ENCODE results near the gene LTV1.
"Not testable (repeated sequence)": the region's sequence is repeated elsewhere in the genome, so short reads cannot be mapped to it uniquely, and the experiment has no call there.

The LTV1 gene, protein sequence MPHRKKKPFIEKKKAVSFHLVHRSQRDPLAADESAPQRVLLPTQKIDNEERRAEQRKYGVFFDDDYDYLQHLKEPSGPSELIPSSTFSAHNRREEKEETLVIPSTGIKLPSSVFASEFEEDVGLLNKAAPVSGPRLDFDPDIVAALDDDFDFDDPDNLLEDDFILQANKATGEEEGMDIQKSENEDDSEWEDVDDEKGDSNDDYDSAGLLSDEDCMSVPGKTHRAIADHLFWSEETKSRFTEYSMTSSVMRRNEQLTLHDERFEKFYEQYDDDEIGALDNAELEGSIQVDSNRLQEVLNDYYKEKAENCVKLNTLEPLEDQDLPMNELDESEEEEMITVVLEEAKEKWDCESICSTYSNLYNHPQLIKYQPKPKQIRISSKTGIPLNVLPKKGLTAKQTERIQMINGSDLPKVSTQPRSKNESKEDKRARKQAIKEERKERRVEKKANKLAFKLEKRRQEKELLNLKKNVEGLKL

DNA sequence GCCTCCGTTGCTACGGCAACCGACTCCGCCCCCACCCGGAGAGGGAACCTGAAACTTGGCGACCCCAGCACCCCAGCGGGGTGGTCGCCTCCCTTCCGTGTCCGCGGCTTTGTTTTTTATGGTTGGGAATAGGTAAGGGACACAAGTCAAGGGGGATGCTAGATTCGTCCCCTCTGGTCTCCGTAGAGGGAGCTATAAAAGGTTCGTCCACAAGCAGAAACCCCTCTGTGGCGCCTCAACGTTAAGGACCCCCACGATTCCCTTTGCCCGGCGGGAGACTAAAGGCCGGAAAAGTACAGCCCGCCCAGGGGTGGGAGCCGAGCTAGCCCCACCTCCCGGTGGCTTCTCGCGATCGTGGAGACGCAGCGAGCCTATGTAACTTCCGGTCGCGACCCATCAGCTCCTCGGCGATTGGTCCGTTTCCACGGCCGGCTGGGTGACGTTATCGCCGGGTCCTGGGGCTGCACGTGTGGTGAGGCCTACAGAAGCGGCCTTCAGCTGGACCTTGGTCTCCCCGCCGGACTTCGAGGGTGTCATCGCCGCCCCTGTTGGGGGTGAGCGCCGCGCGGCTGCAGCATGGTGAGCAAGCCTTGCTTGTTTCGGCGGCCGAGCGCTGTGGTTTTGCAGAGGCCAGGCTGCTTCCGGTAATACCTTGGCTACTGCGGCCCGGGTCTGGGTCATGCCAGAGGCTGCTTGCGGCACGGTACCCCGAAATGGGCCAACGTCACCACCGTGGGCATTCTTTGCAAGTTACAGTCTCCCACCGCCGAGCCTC, at the start of gene LTV1:
LTV1 (plus strand) TSS at position 437 of the 775 bp plus-strand sequence; CDS start at position 577, 140 bp downstream.
- peak; percentile 97 for DNase-seq (ENCODE audit: low spot score)

- not testable (repeated sequence) for DNase-seq (ENCODE audit: low spot score)
These were observed 46.6 kb upstream of the LTV1 start for GRCh38 chr6:143796551-143796950.

GRCh38 chr6:143798487-143798886, 44.7 kb upstream of the LTV1 start:
- not testable (repeated sequence) for DNase-seq (ENCODE audit: low spot score)

DNA sequence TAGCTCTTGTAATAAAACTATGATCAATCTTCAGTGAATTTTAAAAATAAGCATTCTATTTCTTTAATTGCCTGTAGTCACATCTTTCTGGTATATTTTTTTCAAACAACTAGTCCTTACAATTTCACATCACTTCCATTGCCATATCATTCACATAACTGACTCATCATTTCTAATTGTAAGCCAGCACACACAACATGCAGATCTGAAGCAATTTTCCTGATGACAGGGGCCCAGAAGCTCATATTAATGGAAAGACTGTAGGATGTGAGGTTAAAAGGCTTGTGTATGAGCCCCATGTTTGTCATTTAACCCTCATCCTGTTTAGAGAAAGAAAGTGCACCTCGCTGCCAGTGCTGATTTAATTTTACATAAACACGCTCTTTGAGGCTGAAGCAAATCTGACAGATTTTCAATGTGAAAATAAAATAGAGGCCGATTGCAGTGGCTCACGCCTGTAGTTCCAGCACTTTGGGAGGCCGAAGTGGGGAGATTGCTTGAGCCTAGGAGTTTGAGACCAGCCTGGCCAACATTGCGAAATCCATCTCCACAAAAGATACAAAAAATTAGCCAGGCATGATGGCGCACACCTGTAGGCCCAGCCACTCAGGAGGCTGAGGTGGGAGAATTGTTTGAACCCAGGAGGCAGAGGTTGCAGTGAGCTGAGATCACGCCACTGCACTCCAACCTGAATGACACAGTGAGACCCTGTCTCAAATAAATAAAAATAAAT, 40.1 kb upstream of the LTV1 start:
- DNase-seq (ENCODE audit: low spot score), result no peak

- no peak for DNase-seq (ENCODE audit: low spot score)
These were observed 39.2 kb upstream of the LTV1 start for GRCh38 chr6:143803769-143804568.

DNA sequence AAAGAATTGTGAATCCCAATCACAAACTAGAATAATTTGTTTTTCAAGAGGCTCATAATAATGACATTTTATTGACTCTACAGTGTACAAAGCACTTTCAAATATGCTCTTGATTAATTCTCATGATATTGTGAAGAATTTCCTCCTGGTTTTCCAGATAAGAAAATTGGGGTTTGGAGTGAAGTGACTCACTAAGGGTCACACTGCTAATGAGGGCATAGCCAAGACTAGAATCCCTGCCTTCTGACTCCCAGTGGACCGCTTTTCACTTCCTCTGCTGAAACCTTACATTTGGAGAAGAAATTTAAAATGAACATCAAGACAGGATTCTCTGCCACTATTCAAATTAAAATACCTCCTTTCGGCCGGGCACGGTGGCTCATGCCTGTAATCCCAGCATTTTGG, 38.3 kb upstream of the LTV1 start:
- no peak for DNase-seq (ENCODE audit: low spot score)

DNA sequence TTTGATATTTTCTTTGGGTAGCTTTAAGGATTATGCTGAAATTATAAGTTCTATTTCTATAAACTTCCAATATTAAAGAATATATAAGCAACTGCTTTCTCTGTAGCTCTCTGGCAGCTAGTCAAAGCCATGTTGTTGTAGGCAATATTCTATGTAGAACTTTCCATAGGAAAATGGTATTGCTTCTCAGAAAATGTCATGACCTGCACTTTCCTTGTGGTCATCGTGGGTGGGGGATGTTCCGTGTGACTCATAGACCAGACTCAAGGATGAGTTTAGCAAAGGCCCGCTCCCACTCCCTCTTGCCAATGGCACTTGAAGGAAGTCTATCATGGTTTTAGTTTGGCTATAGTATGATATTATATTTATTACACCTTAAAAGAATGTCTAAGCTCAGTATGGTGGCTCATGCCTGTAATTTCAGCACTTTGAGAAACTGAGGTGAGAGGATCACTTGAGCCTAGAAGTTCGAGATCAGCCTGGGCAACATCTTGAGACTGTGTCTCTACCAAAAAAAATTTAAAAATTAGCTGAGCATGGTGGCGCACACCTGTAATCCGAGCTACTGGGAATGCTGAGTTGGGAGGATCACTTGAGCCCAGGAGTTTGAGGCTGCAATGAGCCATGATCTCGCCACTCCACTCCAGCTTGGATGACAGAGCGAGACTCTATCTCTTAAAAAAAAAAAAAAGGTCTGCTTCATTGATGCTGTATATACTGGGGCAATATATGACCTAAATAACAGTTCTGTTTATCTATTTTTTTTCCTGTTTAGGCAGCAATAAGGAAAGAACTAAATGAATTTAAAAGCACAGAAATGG, 36.6 kb upstream of the LTV1 start:
- no peak for DNase-seq (ENCODE audit: low spot score)

DNA sequence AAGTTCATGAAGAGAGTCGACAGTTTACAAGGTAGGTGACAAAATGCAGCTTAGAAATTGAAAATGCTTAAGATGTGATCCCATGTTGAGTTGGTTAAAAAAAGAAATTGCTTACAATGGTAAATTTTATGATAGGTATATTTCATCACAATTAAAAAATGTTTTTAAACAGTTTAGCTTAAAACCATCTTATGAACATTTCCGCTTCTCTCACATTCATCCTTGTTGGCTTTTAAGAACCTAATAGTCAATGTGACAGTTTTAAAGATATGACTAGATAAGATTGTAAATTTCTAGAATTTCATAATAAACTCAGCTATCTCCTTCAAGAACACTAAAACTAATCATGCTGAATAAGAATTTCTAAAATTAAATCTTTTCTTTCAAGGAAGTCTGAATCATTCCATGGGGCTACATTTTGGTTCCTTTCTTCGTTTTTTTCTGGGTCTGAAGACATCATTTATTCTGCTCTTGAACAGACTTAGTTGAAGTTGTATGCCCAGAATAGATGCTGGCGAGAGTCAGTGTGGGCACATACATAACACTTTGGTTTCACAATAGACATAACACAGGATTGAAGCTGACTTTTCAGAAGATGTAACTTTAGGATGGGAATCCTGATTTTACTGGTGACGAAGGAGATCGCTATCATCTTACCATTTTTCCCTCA, 35.9 kb upstream of the LTV1 start:
- no peak for DNase-seq (ENCODE audit: low spot score)

DNA sequence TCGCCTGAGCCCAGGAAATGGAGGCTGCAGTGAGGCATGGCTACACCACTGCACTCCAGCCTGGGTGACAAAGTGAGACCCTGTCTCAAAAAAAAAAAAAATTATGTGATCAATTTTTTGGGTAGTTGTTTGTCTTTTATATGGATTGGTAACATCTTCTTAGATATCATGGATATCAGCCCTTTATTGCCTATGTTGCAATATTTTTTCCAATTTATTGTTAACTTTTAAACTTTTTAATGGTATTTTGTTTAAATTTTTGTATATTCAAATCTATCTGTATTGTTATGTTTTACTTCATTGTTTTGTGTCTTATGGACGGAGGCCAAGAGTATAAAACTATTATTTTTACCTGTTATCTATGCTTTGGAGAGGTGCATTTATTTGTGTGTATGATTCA, 32.4 kb upstream of the LTV1 start:
- DNase-seq (ENCODE audit: low spot score), result no peak

- DNase-seq (ENCODE audit: low spot score), result no peak
These were observed 31.5 kb upstream of the LTV1 start for GRCh38 chr6:143811501-143812157.

DNA sequence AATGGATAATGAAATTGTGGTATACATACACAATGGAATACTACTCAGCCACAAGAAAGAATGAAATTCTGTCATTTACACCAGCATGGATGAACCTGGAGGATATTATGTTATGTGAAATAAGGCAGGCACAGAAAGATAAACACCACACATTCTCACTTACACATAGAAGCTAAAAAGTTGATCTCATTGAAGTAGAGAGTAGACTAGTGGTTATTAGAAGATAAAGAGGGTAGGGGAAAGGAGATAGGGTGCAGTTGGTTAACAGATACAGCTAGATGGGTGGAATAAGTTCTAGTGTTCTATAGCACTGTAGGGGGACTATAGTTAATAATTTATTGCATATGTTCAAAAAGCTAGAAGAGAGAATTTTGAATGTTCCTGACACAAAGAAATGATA, 25.5 kb upstream of the LTV1 start:
- DNase-seq (ENCODE audit: low spot score), result no peak

- DNase-seq (ENCODE audit: low spot score), result no peak
These were observed 21.8 kb upstream of the LTV1 start for GRCh38 chr6:143821359-143821758.

- no peak for DNase-seq (ENCODE audit: low spot score)
These were observed 20.5 kb upstream of the LTV1 start for GRCh38 chr6:143822584-143823024.

GRCh38 chr6:143823548-143823947, 19.6 kb upstream of the LTV1 start:
- DNase-seq (ENCODE audit: low spot score), result no peak

DNA sequence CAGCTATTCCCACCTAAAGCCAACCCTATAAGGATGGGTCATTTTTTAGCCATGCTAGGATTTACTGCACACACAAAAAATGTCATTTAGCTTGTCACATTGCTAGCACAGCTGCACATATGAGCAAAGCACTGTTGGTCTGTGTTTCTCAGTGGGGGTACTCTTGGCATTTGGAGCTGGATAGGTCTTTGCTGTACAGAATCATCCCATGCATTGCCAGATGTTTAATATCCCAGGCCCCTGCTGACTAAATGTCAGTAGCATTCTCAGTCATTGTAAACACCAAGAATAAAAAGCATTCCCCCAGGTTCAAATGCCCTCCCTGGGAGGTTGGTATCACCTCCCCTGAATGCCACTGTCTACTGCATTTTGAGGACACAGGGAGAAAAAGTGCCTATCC, 14.6 kb upstream of the LTV1 start:
- DNase-seq (ENCODE audit: low spot score), result no peak

GRCh38 chr6:143836150-143836549, 7.0 kb upstream of the LTV1 start:
- no peak for DNase-seq (ENCODE audit: low spot score)

DNA sequence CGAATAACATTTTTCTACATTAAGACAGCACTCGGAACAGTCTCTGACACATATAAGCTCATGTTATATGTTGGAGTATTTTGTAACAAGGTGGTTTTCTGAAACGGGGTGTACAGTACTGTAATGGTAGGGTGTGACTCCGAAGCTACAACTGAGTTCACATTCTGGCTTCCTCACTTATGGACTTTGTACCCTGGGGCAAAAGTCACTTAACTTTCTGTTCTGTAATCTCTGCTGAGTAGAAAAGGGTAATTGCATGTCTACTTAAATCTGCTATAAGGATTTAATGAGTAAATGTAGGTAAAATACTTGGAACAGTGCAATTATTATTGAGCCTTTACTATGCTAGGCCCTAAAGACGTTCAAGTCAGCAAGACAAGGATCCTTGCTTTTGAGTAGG, 4.7 kb upstream of the LTV1 start:
- no peak for DNase-seq (ENCODE audit: low spot score)

DNA sequence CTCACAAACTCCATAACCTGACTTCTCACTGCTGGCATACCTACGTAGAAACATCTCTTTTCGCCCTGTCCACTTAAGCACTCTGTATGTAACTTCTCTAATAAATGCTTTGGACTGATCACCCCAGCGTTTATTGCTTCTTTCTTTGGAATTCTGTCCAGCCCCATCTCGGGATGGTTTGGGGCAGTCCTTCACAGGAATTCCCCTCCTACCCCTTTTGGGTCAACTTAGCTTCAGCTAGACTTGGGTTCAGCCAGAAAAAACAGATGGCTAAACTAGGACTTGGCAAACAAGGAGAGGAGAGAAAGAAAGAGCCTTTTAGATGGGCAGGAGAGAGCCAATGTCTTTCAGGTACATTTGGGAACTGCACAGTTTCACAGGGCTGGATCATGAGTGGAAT, 3.9 kb upstream of the LTV1 start:
- no peak for DNase-seq (ENCODE audit: low spot score)

GRCh38 chr6:143840595-143841265, 2.4 kb upstream of the LTV1 start:
- no peak for DNase-seq (ENCODE audit: low spot score)

Measured in putamen (tissue), 1 donor.